ENCODE data around the gene TMEM41A.
"Not testable (repeated sequence)": the region's sequence is repeated elsewhere in the genome, so short reads cannot be mapped to it uniquely, and the experiment has no call there.

Gene TMEM41A

GRCh38 chr3:185511711-185512110, 12.9 kb upstream of the TMEM41A start:
- intact Hi-C loops (cut with micrococcal nuclease), result no loop called here
- Mint-ChIP-seq H3K27me3 (peaks cover 10% of the 10 kb centered on the region), H3K9me3 (no peaks in the 10 kb centered on the region), H3K36me3 (ENCODE audit: low read depth) (no peaks in the 10 kb centered on the region), H3K27ac (no peak overlapping the region), H3K4me3 (no peak overlapping the region), H3K4me1 (ENCODE audit: low read depth) (no peaks in the 10 kb centered on the region)

DNA sequence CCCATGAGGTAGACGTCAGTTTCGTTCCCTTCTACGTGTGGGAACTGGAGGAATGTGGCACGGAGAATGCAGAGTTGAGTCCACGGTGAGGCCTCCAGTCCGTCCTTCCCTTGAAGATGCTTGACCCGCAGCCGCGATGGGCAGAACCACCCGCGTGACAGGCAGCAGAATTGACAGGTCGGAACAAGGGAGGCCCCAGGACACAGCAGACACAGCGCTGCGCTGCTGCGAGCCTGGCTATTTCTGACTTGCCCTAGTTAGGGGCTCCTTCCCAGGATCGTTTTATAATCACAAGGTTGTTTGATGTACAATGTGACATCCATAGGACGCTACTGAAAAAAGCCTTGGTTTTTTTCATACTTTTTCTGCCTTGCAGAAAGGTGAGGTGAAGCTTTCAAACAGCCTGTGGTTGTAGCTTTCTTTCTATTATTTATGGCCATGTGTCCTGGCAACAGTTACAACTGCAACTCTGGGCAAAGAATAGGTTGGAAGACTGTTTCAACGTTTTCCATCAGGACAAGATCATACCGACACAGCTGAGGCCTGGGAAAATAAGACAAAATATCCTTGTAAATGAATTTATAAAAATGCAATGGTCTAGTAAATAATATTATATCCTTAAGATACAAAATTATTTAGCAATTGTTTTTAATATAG, 9.6 kb upstream of the TMEM41A start:
- Mint-ChIP-seq H3K9me3 (no peaks in the 10 kb centered on the region), H3K36me3 (ENCODE audit: low read depth) (no peaks in the 10 kb centered on the region), H3K27me3 (peaks cover 2% of the 10 kb centered on the region), H3K4me3 (no peak overlapping the region), H3K4me1 (ENCODE audit: low read depth) (no peaks in the 10 kb centered on the region), H3K27ac (no peak overlapping the region)
- intact Hi-C loops (cut with micrococcal nuclease), result no loop called here

GRCh38 chr3:185507883-185508282, 9.0 kb upstream of the TMEM41A start:
- H3K27me3 Mint-ChIP-seq, result peaks cover 2% of the 10 kb centered on the region
- H3K36me3 Mint-ChIP-seq (ENCODE audit: low read depth), result no peaks in the 10 kb centered on the region
- H3K4me3 Mint-ChIP-seq, result no peak overlapping the region
- no peak overlapping the region for H3K27ac Mint-ChIP-seq
- H3K4me1 Mint-ChIP-seq (ENCODE audit: low read depth), result no peaks in the 10 kb centered on the region
- no peaks in the 10 kb centered on the region for H3K9me3 Mint-ChIP-seq
- intact Hi-C loops (cut with micrococcal nuclease), result no loop called here

DNA sequence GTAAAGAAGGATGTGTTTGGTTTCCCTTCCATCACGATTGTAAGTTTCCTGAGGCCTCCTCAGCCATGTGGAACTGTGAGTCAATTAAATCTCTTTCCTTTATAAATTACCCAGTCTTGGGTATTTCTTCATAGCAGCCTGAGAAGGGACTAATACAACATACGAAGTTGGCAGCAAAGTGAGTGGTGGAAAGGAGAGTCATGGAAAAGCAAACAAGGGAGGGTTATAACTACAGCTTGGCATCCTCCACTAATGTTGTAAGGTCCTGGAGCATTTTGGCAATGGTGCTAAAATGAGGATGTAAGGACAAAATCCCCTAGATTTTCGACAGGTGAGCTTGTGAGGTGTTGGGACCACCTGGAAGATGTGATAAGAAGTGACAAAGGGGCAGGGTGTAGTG, 5.8 kb upstream of the TMEM41A start:
- no peak overlapping the region for H3K27ac Mint-ChIP-seq
- H3K4me1 Mint-ChIP-seq (ENCODE audit: low read depth), result peaks cover 1% of the 10 kb centered on the region
- H3K4me3 Mint-ChIP-seq, result no peak overlapping the region
- no peaks in the 10 kb centered on the region for H3K9me3 Mint-ChIP-seq
- intact Hi-C loops (cut with micrococcal nuclease), result no loop called here
- no peaks in the 10 kb centered on the region for H3K36me3 Mint-ChIP-seq (ENCODE audit: low read depth)
- peaks cover 2% of the 10 kb centered on the region for H3K27me3 Mint-ChIP-seq

DNA sequence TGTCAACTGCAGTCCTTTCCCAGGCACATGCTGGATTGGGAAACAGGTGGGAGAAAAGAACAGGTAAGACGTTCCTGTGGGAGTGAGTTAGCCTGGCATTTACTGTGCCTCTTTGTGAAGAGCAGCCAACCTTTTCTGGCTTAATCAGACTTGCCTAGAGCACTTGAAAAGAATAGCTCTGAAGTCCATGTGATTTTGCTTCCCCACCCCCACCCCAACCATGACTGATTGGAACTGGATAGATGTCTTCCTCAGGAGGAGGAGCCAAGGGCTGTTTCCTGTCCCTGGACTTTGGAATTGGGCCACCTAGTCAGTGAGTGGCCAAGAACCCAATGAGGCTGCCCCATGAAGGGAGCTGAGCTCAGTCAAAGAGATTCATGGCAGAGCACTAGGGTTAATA, 4.7 kb upstream of the TMEM41A start:
- peaks cover 2% of the 10 kb centered on the region for H3K27me3 Mint-ChIP-seq
- no peak overlapping the region for H3K4me3 Mint-ChIP-seq
- intact Hi-C loops (cut with micrococcal nuclease), result no loop called here
- H3K9me3 Mint-ChIP-seq, result no peaks in the 10 kb centered on the region
- no peak overlapping the region for H3K27ac Mint-ChIP-seq
- H3K4me1 Mint-ChIP-seq (ENCODE audit: low read depth), result peaks cover 9% of the 10 kb centered on the region
- H3K36me3 Mint-ChIP-seq (ENCODE audit: low read depth), result peaks cover 8% of the 10 kb centered on the region

DNA sequence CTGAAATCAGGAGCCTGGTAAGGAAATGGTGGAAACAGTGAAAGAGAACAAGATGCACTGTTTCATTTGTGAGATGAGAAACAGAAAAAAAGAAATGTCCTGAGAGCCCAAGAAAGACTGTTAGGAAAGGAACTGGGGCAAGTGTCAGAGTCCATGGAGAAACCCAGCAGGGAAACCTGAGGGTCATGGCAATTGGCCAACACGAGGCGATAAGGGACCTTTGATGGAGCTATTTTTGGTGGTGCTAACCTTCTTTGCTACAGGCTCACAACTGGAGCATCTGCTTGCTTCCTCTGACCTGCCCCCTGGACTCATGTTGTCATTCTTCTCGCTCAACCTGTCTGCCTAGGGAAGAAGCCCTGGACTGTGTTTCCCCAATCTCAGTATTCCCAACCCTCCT, 4.2 kb upstream of the TMEM41A start:
- Mint-ChIP-seq H3K27me3 (peaks cover 2% of the 10 kb centered on the region), H3K27ac (no peak overlapping the region), H3K4me1 (ENCODE audit: low read depth) (peaks cover 14% of the 10 kb centered on the region), H3K4me3 (no peak overlapping the region), H3K9me3 (no peaks in the 10 kb centered on the region), H3K36me3 (ENCODE audit: low read depth) (peaks cover 13% of the 10 kb centered on the region)
- intact Hi-C loops (cut with micrococcal nuclease), result no loop called here

DNA sequence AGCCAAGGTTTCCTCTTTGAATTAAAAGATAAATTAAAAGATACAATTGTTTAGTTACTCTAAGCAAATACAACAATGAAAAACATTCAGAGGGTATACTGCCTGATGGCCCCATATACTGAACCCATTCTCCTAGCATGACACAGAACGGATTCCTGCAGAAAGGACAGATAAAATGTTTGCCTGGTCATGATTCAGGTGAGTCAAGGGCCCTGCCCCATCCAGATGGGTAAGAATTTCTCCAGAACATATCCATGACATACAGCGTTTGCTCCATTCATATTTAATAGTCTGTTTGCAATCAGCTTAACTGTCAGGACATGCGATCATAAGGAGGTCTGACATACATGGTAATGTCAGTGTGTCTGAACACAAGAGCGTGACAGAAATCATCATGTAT, 8.6 kb downstream of the TMEM41A start:
- Mint-ChIP-seq H3K4me3 (no peak overlapping the region), H3K27ac (no peak overlapping the region), H3K4me1 (ENCODE audit: low read depth) (no peaks in the 10 kb centered on the region), H3K9me3 (no peaks in the 10 kb centered on the region), H3K27me3 (no peaks in the 10 kb centered on the region), H3K36me3 (ENCODE audit: low read depth) (peaks cover 88% of the 10 kb centered on the region)
- intact Hi-C loops (cut with micrococcal nuclease), result no loop called here

- Mint-ChIP-seq H3K36me3 (ENCODE audit: low read depth) (peaks cover 83% of the 10 kb centered on the region), H3K27me3 (no peaks in the 10 kb centered on the region), H3K4me3 (no peak overlapping the region), H3K9me3 (no peaks in the 10 kb centered on the region), H3K27ac (no peak overlapping the region), H3K4me1 (ENCODE audit: low read depth) (no peaks in the 10 kb centered on the region)
- intact Hi-C loops (cut with micrococcal nuclease), result no loop called here
Observed at GRCh38 chr3:185489462-185489861, 9.4 kb downstream of the TMEM41A start.

DNA sequence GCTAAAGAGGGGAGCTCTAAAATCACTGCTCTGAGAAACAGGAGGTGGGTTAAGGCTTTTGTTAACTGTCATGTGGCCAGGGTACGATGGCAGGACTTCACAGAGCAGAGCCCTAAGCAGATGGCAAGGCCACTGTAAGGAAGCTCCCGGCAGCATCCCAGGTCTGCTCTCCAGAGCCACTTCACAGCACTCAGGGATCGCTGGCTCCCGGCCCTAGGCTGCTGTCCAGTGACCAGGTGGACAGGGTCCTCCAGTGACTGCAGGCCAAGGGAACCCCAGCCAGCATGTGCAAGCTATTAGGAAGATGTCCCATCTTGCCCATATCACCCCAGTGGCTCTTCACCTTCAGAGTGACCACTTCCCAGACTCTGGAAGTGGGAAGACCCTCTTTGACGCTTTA, 10.4 kb downstream of the TMEM41A start:
- H3K27ac Mint-ChIP-seq, result no peak overlapping the region
- H3K4me1 Mint-ChIP-seq (ENCODE audit: low read depth), result no peaks in the 10 kb centered on the region
- H3K9me3 Mint-ChIP-seq, result no peaks in the 10 kb centered on the region
- H3K27me3 Mint-ChIP-seq, result no peaks in the 10 kb centered on the region
- H3K36me3 Mint-ChIP-seq (ENCODE audit: low read depth), result peaks cover 73% of the 10 kb centered on the region
- no peak overlapping the region for H3K4me3 Mint-ChIP-seq
- intact Hi-C loops (cut with micrococcal nuclease), result no loop called here

DNA sequence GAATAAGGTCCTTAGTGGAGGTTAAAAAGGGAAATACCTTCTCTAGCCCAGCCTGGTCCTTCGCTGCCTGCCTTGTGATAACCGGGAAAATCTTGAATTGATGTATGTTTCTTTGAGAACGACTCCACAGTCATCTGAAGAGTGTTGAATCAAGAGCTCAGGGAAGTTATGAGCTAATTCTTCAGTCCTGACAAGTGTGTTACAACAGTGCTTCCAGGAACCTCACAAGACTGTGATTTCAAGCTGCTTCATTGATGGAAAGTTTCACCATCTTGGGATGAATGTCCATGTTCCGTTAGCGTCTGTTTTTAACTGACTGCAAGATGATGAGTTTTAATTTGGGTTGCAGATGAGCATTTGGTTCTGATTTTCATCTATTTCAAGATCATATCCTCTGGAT, 12.4 kb downstream of the TMEM41A start:
- Mint-ChIP-seq H3K27me3 (no peaks in the 10 kb centered on the region), H3K4me3 (no peak overlapping the region), H3K27ac (no peak overlapping the region), H3K4me1 (ENCODE audit: low read depth) (no peaks in the 10 kb centered on the region), H3K9me3 (no peaks in the 10 kb centered on the region), H3K36me3 (ENCODE audit: low read depth) (peaks cover 75% of the 10 kb centered on the region)
- intact Hi-C loops (cut with micrococcal nuclease), result no loop called here

- Mint-ChIP-seq H3K9me3 (peaks cover 8% of the 10 kb centered on the region), H3K4me3 (no peak overlapping the region), H3K27ac (no peak overlapping the region), H3K27me3 (no peaks in the 10 kb centered on the region), H3K4me1 (ENCODE audit: low read depth) (peaks cover under 1% of the 10 kb centered on the region), H3K36me3 (ENCODE audit: low read depth) (peaks cover 66% of the 10 kb centered on the region)
- intact Hi-C loops (cut with micrococcal nuclease), result no loop called here
Observed at GRCh38 chr3:185484296-185484695, 14.5 kb downstream of the TMEM41A start.

GRCh38 chr3:185479373-185479945, 19.4 kb downstream of the TMEM41A start:
- H3K9me3 Mint-ChIP-seq, result peaks cover 8% of the 10 kb centered on the region
- H3K4me1 Mint-ChIP-seq (ENCODE audit: low read depth), result peaks cover 5% of the 10 kb centered on the region
- no peak overlapping the region for H3K4me3 Mint-ChIP-seq
- H3K36me3 Mint-ChIP-seq (ENCODE audit: low read depth), result peaks cover 32% of the 10 kb centered on the region
- intact Hi-C loops (cut with micrococcal nuclease), result no loop called here
- H3K27ac Mint-ChIP-seq, result no peak overlapping the region
- no peaks in the 10 kb centered on the region for H3K27me3 Mint-ChIP-seq

GRCh38 chr3:185477316-185477715, 21.5 kb downstream of the TMEM41A start:
- intact Hi-C loops (cut with micrococcal nuclease), result no loop called here
- H3K9me3 Mint-ChIP-seq, result peaks cover 8% of the 10 kb centered on the region
- peaks cover 5% of the 10 kb centered on the region for H3K4me1 Mint-ChIP-seq (ENCODE audit: low read depth)
- H3K36me3 Mint-ChIP-seq (ENCODE audit: low read depth), result peaks cover 31% of the 10 kb centered on the region
- no peaks in the 10 kb centered on the region for H3K27me3 Mint-ChIP-seq
- no peak overlapping the region for H3K27ac Mint-ChIP-seq
- no peak overlapping the region for H3K4me3 Mint-ChIP-seq

- H3K36me3 Mint-ChIP-seq (ENCODE audit: low read depth), result peaks cover 18% of the 10 kb centered on the region
- H3K27ac Mint-ChIP-seq, H3K4me3 Mint-ChIP-seq: not testable (repeated sequence)
Observed at GRCh38 chr3:185474922-185475321, 23.9 kb downstream of the TMEM41A start.

GRCh38 chr3:185473290-185473815, 25.5 kb downstream of the TMEM41A start:
- H3K27ac Mint-ChIP-seq, result no peak overlapping the region
- H3K9me3 Mint-ChIP-seq, result no peaks in the 10 kb centered on the region
- H3K4me1 Mint-ChIP-seq (ENCODE audit: low read depth), result no peaks in the 10 kb centered on the region
- no peak overlapping the region for H3K4me3 Mint-ChIP-seq
- no peaks in the 10 kb centered on the region for H3K27me3 Mint-ChIP-seq
- H3K36me3 Mint-ChIP-seq (ENCODE audit: low read depth), result peaks cover 18% of the 10 kb centered on the region
- intact Hi-C loops (cut with micrococcal nuclease), result no loop called here

More at GRCh38 chr3:185474922-185475321, 23.9 kb downstream of the TMEM41A start:
- H3K9me3 Mint-ChIP-seq; H3K27me3 Mint-ChIP-seq; H3K4me1 Mint-ChIP-seq (ENCODE audit: low read depth); intact Hi-C loops (cut with micrococcal nuclease): not testable (repeated sequence)
